HG02678 (cell line): ENCODE results near the gene SF1.

Source experiments
- ATAC-seq: cut with Tn5 transposase; IDR thresholded peaks from one replicate; pipeline ENCODE4 v1.9.1; 2021; ENCODE audit warnings: mild to moderate bottlenecking, moderate library complexity; ENCODE audit not compliant: unreplicated experiment

Gene SF1

DNA sequence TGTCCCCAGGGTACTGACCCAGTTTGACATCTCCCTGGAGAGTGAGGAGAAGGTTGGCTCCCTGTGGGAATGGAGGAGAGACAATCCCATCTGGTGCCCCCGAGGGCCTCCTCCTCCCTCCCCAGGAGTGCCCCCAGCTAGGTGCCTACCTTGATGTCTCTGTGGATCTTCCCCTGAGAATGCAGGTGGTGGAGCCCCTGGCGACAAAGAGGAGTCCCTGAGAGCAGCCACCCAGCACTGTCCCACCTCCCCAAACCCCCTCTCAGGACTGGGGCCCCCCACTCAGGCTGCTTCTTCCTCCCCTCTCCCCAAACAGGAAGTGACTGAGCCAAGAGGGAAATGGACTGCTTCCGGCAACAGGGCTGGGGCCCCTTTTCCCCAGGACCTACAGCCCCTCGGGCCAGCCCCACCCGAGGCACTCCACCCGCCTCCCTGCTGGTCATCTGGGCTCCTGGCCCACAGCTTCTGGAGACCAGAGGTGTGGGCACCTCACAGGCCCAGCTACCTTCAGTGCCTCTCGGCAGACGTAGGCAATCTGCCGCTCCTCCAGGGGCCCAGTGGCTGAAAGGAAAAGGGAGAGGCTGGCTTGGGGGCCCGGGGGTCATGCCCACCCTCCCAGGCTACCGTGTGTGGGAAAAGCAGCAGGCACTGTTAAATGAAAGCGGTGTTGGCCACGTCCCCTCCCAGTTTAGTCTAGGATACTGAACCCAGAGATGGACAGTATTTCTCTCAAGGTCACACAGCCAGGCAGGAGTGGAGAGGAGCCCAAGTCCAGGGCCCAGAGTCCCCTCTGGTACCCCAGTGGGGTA lies 23.4 kb upstream of the SF1 start:
- ATAC-seq: no peak

DNA sequence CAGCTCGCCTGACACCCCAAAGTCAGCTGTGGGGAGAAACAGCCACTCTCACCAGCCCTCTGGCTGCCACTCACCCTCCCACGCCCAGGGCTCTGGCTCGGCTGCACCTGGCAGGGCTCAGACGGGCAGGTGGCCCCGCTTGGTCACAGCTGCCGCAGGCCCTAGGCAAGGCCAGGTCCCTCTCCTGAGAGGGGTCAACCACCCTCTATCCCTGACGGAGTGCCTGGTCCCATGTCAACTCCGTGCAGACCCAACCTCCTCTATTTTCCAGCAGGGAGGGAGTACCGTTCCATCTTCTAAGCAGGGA lies 22.8 kb upstream of the SF1 start:
- ATAC-seq: no peak

DNA sequence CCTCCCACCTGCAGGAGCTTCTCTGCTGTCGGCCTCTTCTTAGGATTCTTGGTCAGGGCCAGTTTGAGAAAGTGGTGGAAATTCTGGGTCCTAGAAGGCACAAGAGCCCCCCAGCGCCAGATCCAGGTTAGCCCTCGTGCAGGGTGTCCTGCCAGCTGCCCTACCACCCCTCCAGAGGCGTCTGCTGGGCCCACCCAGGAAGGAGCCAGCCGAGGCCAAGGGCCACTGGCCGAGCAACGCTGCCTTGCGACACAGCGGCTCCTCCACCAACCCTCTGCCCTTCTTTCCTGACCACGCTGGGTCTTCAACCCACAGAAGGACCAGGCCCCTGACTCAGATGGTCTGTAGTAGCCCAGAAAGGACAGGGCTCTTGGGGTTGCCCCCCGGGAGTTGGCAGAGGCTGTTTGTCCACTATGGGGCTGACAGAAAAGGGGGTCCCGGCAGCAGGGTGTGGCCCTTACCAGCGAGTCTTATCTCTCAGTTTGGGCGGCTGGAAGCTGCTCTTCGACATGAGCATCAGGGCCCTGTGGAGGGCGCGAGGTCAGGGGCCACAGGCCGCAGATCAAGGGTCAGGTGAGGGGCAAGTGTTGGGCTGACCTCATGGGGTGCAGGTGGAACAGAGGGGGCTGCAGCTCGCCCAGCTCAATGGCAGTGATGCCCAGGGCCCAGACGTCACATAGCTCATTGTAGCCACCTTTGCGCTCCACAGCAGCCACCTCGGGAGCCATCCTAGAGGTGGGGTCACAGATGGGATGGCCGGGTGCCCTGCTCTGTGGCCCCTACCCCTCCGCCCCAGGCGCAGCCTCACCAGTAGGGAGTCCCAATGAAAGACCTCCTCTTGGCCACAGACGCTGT lies 22.2 kb upstream of the SF1 start:
- ATAC-seq: no peak

DNA sequence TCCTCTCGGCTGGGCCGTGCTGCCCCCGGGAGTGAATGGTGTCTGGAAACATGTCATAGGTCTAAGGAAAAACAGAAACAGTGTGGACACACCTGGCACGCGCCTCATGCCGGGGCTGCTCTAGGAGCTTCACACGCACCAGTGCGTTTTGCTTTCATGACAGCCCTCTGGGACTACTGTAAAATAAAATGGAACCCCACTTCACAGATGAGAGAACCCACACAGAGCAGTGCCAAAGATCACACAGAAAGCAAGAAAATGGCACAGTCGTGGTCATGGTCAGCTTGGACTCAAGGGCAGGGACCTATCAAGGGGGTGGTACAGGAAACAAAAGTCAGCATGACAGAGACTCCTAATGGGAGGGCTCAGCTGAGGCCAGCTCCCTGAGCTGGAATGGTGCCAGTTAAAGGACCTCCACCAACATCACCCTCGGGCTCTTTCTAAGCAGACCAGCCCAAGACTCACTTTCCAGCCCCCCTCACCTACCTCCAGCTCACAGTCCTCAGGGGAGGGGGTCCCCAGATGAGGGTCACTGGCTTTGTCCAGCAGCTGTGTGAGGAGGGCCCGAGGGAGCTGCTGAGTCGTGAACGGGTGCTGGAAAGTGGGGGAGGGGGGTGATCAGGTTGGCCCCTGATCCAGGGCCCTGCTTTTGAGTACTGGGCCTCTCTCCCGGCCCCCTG lies 21.4 kb upstream of the SF1 start:
- ATAC-seq: no peak

DNA sequence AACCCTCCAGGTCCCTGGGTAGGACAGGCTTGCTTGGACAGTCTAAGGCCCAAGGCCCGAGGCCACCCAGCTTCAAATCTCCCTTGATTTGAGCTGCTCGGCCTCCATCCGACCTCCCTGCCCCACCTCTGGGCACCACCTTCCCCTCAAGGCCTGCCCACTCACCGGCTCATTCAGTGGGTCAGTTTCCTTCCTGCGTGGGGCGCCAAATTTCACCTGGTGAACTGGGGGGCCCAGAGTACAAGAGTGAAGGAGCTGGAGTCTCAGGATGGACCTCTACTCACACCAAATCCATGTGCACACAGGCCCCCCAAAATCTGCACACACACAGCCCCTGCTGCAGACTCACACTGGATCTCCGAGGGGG lies 20.9 kb upstream of the SF1 start:
- ATAC-seq: no peak

DNA sequence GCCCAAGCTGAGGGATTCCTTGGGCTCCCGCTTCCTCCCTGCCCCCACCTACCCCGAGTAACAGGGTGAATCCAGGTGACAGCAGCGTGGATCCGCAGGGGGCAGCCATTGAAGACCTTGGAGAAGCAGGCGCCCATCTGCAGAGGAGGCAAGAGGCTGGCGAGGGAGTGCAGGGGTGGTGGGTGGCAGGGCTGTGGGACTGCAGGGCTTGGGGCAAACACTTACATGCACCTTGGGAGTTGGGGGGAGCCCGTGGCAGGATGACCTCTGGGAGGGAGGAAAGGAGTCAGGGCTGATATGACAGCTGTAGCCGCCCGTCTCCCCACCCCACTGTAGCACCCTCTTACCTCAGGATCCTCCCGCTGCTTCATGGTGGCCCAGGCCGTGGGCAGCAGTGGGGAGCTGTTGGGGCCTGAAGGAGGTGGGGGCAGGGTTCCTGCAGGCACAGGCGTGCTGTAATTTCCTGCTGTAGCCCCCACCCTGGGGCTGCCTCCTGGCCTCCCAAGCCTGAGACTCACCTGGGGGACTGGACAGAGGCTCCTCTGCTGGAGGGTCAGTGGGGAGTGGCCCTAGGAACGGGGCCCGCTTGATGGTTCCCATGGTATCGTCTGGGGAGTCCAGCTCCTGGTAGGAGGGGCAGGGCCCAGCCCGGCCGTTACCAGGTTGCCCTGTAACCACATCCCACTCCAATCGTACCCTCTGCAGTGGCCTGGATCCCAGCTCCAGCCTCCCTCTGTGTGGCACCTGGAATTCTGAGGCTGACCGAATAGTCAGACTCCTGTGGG lies 18.6 kb upstream of the SF1 start:
- no peak for ATAC-seq

DNA sequence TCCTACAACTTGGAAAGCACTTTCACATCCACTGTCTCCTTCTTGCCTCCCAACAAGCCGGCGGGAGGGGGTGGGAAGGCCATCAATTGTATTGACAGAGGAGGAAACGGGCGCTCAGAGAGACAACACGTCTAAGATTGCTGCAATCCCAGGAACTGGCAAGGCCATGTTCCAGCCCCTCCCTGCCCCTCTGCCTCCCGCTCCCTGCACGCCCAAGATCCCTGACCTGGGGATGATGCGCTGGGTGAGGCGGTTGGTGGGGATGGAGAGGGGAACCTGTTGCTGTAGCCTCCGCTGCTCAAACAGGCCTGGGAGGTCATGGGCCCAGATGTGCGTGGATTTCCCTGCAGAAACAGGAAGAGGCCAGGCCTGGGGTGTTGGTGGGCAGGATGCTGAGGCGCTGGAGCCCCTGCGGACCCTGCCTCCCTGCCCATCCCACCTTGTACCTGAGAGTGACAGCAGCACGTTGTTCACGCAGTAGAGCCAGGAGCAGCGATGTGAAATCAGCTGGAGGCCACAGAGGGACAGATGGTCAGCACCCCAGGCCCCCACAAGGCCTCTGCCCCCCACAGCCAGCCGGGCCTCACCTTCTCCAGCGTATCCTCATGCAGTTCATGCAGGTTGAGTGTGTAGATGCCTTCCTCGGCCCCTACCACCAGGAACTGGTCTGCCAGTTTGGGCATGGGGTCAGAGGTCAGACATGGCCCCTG lies 17.9 kb upstream of the SF1 start:
- ATAC-seq: no peak

DNA sequence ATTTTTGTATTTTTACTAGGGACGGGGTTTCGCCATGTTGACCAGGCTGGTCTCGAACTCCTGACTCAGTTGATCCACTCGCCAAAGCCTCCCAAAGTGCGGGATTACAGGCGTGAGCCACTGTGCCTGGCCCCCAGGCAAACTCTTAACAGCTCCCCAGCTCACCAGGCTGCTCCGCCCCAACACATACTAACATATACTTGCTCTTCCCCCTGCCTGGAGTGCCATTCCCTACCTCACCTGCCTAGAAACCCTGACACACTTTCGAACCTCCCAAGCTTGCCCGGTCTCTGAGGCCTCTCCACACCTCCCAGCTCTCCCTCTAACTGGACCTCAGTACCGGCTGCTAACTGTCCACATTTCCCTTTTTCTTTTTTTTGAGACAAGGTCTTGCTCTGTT lies 16.2 kb upstream of the SF1 start:
- ATAC-seq: no peak

DNA sequence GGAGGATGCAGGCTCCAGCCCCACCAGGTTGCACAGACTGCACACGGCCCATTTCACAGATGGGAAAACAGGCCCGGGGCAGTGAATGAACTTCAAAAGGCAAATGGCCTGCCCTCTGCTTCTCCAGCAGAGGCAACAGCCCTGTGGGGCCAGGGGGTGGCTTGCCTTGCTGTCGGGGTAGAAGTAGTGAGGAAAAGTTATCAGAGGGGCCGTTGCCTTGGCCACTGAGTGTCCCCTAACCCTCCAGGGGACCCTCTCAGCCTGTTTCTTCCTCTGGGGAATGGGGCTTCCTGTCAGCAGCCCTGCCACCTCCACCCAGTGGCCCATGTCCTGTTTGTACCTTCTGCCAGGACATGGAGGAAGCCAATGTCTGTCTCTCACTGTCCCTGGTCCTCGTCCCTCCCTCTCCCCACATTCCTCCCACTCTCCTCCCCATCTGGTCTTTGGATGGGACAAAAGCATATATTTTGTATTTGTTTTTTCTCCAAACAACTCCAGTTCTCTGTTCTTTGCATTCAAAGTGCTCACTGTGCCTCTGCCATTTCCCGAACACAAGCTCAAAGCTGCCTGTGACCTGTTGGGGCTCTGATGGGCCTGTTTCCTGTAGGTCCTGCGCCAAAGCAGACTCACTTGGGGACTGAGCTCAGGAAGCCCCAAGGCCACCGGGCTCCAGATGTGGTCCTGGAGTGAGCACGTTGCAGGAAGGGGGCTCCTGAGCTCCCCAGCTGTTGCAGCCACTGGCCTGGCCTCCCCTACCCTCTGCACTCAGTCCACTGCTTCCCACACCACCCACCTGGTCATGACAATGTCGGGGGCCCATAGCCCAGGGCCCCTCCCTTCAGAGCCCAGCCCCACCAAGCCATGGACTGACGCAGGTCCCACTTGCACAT lies 15.2 kb upstream of the SF1 start:
- no peak for ATAC-seq

DNA sequence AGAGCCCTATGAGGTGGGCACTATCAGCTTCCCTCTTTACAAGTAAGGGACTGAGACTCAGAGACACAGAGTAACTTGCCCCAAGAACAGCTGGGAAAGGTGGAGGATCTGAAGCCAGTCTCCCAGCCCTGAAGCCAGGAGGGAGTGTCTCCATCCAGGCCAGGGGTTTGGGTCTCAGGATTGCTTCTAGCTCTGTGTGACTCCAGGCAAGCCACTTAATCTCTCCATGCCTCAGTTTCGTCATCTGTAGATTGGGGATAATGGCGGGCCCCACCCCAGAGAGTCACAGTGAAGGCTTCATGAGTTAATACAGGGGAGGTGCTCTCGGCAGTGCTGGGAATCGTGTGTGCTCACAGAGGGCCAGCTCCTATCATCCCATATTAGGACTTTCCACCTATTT lies 14.1 kb upstream of the SF1 start:
- no peak for ATAC-seq

DNA sequence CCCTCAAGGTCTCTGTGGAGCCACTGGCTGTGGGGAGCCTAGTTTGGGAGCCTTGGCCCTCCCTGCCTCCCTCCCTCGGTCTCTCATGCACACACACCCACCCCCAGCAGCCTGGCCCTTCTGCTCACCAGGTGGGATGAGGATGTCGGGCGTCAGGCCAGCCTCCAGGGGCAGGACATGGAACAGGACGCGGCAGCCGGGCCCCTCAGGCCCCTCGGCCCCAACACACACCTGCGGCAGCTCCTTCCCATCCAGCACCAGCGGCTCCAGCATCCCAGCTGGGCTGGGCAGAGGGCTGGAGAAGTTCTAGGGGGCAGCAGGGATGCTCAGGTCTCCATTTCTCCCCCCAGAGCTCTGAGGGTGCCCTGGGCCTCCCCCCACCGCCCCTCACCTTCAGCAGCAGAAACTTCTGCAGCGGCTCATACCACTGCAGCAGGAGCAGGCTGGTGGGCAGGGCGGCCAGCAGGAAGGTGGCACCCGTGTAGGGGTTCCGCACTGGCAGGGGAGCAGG lies 13.5 kb upstream of the SF1 start:
- no peak for ATAC-seq

DNA sequence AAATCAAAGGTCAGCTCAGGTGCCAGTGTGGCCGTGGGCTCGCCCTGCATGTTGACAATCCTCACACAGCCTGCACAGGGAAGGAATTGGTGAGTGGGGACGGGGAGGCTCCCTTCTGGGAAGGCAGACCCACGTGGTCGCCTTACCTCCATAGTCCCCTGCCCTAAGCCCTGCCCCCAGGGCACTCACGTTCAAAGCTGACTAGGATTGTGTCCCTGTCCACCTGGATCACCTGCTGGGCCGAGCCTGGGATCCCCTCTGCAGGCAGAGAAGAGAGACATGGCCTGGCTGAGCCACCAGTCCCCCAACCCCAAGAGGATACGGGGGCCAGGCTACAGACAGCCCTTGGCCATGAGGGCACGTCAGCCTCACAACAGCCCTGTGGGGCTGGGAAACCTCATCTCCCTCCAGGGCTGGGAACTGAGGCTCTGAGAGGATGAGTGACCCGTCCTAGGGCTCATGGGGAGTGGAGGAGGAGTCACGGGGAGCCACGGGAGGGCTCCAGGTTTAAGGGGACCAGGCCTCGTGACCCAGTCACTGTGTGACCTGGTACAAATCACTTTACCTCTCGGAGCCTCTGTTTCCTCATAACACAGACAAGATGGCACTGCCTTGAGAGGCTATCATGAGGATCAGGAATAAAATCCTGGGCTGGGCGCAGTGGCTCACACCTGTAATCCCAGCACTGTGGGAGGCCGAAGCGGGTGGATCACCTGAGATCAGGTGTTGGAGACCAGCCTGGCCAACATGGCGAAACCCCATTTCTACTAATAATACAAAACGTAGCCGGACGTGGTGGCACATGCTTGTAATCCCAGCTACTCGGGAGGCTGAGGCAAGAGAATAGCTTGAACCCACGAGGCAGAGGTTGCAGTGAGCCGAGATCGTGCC lies 12.1 kb upstream of the SF1 start:
- ATAC-seq: no peak

DNA sequence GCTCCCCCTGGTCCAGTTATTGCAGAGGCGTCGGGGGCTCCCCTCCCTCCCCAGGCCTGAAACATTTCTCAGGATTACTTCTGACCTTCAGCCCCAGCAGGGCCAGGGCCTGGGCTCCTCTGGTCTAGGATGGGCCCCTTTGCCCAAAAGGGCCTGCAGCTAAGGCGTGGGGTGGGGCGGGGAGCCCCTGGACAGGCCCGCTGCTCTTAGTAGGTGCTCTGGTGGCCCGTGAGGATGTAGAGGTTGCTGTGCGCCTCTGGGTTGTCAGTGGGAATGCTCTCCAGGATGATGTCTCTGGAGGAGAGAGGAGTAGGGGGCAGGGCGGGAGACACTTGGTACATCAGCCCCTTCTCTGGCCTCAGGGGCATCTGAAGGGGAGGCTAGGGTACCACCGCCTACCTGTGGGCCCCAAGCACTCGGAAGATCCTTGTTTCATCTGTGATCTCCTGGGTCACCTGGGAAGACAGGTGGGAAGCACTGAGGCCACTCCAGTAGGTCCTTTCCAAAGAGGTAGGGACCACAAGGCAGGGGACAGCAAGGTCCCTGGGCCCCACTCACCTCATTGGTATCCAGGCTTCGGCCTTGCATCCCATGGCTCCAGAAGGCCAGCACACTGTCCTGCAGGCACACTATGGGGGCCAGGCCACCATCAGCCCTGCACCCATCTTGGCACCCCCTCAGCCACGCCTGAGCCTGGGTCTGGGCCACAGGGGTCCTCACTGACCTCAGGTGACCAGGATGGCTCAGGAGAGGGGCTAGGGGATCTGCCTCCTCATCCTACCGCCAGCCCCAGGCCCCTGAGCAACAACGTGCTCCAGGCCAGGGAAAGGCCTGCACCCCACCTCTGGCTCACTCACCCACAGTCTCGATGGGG lies 11.2 kb upstream of the SF1 start:
- ATAC-seq: no peak

DNA sequence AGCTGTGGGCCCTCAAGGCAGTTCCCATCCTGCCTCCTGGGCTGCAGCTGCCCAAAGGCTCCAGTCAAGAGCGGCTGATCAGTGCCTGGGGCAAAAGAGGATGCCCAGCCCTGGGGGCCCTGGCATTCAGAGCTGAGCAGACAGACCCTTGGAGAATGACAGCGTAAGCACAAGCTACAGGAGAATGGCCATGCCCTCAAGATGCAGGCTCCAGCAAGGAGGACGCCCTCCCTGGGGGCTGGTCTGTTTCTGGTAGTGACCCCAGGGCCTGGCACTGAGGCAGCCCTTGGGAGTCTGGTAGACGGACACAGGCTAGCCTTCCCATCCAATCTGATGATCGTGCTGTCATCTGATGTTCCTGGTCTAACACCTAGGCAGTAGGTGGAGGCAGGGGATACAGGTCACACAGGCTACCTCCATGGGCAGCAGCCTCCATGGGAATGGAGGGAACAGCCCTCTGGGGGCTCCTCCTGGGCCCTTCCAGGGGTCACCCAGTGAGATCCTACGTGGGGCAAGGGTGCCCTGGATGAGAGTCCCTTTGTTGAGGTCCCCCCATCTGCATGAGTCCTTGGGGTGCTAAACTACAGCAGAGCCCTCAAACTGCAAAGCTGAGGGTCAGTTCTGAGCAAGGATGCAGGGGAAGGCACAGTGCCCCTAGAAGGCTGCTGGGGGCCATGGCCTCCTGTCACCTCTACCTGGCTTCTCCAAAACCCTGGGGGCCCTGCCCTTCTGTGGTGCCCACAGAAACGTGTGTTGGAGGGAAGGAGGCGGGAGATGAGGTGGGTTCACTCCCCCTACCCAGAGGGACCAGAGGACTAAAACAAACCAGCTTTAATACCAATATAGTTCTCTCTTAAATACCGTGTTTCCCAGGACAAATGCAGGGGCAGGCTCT lies 10.2 kb upstream of the SF1 start:
- no peak for ATAC-seq

DNA sequence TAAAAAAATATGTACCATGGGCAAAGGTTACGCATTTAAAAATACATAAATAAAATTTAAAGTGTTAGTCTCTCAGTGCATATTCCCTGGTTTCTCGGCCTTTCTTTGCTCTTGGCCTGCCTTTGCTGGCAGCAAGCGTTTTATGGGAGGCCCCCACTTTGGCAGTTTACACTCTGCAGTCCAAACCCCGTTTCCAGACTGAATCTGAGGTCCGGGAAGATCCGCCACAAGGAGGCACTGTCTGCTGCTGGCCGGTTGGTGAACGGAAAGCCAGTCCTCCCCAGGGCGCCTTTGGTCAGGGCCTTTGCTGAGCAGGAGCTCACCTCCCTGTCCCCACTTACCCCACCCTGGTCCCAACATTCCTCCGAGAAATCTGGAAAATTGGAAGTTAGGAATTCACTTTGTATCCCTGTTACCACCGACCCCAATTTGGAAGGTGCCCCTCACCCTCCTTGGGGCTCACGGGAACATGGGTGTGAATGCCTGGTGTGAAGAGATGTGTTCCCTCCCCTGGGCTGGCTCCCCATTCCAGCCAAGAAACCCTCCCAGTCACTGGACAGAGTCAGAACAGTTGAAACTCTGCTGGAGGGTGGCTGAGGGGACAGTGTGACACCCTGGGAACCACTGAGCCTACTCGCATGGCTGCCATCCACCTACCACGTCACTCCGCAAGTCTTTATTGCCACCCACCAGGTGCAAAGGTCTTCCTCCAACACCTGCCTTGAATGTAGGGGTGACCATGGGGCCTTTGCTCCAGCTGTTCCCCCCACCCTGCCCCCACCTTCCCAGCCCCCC lies 9.4 kb upstream of the SF1 start:
- ATAC-seq: no peak

DNA sequence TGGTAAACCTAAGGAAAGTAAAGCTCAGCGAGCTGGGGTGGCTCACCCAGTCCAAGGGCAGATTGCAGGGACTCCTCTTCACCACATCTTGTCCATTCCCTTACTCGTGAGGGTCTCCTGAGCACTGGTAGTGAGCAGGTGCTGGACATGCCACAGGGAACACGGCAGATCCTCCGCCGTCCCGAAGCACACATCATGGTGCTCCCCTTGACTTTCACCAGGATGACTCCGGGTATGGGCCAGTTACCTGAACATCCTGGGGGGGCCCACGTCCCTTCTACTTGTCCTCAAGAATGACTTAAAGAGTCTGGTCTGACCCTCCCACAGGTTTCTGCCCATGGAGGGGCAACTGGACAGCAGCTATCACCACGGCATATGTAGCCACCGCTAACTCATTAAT lies 8.0 kb upstream of the SF1 start:
- ATAC-seq: no peak
